Posterior vena cava (tissue), 2 donors: Measurements from ENCODE around the gene TH. TPM values are rescaled to one million over a fixed set of nuclear protein-coding genes. Genes with fewer than 3 reads are reported as not detected.

Source experiments
- DNase-seq: peaks from one replicate; pipeline ENCODE4 v3.0.0-alpha.2; 2020; ENCODE audit warnings: low spot score
- intact Hi-C, 2 donors: fragments of 100-400 bp; cut with DNase I; formaldehyde crosslinking; loops; one replicate each; pipeline versions ENCODE4 v1.14.1 to v1.14.2; 2022 to 2023
- total RNA-seq, 2 donors: library from RNA; stranded (reverse); fragmentation: NEBNext Ultra II Directional; extraction: Animal tissue kit (Norgen Biotek cat#: 25700); gene quantifications; one replicate each; pipeline ENCODE4 v1.2.1, GENCODE V29; 2021
- donor health status: DM: yes; HTN: yes; CAD: no.
- donor health status: DM: yes; HTN: yes; CAD: no.

The TH gene
- total RNA-seq, 2 donors from 2014 or later: 0.67 TPM; not detected in 1

DNA sequence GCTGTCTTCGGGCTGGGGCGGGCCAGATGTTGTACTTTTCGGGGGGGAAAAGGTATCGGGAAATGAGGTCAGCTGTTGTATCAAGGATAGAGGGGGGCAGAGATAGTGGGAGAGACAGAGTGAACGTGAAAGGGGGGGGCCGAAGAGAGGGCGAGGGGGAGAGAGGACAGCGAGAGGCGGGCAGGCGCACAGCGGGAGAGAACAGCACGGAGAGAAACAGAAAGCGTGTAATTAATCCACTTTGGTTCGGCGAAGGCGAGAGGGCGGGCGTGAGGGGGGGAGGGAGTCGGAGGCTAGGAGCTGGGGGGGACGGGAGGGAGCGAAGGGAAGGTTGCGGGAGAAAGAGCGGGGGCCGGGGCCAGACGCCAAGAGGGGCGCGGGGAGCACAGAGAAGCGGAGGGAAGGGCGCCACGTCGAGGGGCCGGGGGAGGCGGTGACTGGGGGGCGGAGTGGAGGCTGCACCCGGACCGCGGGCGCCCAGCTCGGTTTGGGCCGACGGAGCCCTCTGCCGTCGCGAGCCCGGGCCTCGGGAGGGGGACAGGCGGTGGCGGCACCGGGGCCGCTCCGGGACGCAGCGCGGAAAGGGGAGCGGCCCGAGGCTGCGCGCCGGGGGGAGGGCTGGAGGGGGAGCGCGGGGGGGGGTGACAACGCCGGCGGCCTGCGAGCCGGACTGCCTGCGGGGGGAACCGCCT, 33.0 kb downstream of the TH start:
- DNase-seq: no peak

DNA sequence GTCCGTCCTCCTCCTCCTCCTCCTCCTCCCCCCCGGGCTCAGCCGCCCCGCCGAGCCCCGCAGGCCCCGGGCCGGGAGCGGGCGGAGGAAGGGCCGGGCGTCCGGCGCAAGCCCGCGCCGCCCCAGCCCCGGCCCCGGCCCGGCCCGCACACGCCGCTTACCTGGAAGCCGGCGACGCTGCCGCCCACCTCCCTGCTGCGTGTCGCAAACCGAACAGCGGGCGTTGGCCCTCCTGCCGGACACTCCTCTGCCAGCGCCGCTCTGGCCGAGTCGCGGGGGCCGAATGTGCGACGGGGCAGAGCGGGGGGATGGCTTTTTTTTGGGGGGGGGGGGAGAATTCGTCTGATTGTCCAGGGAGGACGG, 33.6 kb downstream of the TH start:
- no peak for DNase-seq
- intact Hi-C loops: no loop called here

More for the DNA sequence above, 33.0 kb downstream of the TH start:
- intact Hi-C loops: no loop called here

DNA sequence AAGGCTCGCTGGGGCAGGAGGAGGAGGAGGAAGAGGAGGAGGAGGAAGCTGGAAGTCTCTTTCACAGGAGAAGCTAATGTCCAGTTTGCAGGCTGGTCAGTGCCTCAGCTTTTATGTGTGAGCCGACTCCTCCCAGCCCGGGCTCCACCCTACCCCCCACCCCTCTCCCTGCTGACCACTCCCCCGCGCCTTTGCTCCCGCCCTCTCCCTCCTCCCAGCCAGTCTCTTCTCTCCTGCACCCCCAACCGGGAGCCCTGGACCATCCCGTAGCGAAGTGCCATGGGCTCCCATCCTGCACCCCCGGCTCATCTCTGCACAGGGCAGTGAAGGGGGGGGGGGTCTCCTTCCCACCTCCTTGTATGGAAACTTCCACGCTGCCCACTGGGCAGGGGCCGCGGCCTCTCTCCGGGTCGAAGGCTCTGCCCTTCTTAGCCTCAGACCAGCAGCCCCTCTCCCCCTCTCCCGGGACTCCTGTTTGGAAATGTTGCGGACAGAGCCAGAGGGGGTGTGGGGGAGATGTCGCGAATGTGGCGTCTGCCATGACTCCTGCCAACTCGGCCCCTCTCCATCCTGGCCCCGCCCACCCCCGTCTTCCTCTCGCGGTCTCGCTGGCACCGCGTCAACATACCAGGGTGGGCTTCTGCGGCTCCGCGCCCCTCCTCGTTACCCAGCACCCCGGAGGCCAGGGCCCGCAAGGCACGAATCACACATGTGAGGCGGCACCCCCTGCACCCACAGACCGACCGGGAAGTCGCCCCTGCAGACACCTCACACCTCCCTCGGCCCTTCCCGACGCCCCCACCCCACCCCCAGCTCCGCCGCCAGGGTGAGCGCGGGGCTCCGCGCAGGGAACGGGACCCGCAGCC, 34.2 kb downstream of the TH start:
- intact Hi-C loops: no loop called here
- peak; percentile 88 for DNase-seq

DNA sequence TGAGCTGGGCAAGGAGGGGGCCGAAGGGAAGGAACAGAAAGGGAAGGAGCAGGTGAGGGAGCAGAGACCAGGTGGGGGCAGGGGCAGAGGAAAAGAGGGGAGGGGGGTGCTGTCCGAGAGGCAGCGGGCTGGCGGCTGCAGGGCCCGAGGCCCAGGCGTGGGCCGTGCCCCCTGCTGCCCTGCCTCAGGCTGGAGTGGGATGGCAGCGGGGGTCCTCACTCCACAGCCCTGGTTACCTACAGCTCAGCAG, 34.7 kb downstream of the TH start:
- intact Hi-C loops: no loop called here
- DNase-seq: no peak

DNA sequence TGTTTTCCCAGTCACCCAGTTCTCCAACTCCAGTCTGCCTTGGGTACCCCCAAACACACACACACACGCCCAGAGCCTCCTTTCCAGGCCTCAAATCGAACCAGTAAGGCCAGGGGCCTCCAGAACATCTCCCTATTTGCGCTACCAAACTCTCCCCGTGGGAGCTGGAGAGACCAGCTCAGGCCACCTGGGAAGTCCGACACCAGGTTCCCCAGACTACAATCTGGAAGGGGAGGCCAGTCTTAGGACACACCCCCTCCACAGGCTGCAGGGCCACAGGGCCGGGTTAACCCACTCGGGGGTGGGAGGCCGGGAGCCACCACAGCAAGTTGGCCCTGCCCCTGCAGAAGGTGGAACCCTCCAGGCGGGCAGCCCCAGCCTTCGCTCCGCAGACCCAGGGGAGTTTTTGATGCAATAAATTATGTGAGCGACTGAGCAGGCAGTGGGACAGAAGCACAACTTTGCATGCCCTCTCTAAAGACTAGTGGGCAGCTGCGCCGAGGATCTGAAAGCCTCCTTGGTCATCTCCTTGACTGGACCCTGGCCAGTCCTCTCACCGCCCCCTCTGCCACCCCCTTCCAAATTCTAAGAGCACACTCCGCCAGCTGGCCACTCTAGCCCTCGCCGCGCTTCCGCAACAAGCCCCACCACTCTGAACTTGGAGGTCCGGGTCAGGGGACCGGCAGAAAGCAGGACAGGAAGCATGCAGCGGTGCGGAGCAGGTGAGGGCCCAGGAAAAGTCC, 35.2 kb downstream of the TH start:
- DNase-seq: no peak
- intact Hi-C loops: no loop called here

DNA sequence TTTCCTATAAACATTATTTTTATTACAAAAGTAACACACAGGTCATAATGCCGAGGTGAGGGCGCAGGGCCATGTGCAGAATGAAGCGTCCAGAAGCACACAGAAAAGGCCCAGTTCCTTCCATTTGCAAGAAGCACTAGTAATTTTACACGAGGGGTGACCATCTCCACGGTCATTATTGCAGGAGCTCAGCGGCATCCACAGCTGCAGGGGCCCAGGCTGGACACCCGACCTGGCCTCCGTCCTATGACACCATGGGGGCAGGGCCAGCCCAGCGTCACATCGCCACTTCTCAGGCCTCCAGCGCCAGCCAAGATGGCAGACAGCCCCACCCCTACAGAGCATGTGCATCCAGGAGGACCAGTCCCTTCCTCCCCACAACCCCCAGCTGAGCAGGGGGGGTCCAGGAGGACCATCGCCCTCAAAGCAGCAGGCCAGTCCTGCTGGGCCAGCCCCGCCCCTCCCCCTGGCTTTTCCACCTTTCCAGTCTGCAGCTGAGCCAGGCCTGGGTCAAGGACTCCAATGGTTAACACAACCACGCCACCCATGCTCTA, 35.9 kb downstream of the TH start:
- DNase-seq: no peak
- intact Hi-C loops: no loop called here

DNA sequence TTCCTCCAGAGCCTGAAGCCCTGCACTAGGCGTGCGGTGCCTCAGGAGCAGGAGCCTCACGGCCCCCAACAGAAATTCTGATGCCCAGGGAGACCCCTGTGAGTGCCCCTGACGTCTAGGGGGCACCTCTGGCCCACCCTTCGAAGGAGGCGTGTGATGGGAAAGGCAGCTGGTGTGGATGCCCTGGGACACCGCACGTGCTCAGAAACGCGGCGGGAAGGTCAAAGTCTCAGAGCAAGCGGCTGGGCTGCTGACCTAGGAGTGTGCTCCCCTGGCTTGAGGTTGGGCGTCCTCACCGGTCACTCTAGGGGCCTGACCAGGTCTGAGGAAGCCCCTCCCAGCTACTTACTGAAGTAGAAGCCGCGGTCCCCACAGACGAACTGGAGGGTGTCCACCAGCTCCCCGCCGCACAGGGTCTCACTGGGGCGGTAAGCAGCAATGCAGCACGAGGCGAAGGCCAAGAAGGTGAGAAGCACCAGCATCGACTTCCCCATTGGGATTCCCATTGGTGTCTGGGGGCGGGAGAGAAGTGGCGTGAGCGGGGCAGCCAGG, 36.5 kb downstream of the TH start:
- DNase-seq: no peak
- intact Hi-C loops: no loop called here

DNA sequence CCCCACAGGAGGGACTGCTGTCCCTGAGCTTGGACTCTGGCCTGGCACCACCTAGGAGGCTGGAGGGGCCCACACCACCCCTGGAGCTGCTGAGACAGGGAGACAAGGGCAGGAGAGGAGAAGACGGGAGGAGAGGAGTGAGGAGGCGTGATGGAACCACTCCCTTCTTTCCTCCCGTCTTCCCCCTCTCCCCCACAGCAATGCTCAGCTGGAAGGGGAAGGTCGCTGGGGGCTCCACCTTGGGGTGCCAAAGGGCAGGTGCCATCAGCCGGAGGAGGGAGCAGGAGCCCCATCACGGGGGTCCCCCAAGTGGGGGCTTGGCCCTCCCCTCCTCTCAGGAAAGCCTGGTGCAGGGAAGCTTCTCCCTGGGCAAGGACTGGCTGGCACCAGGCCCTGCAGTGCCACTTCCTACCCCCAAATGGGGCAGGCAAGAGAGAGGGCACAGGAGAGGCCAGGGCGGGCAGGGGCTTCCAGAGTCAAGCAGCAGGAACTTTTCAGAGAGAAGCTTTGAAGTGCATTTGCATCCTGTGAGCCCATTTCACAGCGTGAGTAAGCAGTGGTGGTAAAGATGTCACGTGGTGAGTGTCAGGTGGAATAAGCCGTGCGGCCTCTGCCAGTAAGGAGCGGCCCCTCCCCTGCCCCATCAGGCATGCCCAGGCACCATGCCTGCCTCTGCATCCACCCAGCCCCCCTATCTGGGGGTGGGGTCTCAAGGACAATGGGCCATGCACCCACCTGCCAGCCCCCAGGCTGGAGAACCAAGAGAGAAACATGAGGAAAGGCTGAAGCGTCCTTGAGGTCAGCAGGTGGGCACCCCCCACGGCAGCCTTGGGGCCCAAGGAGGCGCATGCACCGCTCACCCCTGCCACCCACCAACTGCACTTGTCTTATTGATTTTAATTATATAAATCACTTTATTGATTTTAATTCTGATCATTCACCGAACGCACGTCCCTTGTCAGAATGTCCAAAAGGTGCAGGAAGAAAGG, 37.3 kb downstream of the TH start:
- DNase-seq: no peak
- intact Hi-C loops: no loop called here

DNA sequence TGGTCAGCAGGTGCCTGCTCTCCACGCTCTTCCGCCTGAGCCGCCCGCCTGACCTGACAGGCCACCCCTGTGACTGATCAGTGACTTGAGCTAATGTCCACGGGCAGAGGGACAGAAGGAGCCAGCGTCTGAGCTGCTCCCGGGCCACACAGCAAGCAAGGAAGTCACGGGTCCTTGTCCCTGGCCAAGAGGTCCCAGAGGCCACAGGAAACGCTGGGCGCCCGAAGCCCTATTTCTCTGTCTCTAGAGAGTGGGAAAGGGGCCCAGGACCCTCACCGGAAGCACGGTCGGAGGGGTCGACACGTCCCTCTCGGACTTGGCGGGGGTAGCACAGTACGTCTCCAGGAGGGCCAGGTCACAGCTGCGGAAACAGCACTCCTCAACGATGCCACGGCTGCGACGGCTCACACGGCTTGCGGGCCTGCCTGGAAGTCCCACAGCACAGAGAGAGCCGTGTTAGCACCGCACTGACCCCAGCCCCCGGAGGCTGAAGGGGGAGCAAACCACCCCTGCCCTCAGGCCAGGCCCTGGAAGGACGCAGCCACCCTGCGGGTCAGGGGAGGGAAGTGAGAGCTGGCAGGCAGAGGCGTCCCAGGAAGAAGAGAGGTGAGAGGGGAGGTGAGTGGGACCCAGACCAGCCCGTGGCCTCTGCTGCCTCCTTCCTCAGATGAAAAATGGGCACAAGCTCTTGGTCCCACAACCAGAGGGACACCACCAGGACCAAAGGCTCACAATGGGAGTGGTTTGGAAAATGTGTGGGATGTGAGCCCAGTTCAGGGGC, 38.2 kb downstream of the TH start:
- DNase-seq: no peak
- intact Hi-C loops: no loop called here

DNA sequence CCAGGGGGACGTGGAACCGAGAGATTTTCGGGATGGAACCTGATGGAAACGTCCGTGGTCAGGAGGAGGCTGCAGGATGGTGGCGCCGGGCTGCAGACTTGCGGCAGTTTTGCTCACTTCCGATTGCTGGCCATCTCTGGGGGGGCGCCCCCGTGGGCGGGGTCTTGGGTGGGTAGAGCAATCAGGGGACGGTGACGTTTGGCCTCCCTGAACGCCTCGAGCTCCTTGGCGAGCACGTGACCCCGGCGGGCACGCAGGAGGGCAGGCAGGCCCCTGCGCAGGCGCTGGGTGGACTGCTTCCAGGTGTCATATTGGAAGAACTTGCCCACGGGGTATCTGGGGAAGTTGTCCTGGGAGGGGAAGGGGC, 38.8 kb downstream of the TH start:
- intact Hi-C loops: no loop called here
- no peak for DNase-seq

DNA sequence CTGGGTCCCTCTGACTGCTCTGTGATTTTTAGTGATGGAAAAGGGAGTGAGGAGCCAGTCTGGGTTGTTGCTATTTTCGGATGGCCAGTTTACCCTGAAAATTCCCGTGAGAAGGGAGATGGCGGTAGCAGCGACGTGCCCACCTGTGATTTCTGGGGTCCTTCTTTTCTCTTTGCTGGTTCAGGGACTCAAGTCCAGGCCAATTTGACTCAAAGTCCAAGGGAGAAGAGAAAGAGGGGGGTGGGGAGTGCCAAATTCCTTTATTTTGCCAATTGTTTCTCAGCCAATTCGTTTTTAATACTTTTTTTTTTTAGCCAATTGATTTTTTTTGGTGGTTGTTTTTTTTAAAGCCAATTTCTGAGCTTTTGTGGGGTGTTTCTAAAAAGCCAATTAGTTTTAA, 39.4 kb downstream of the TH start:
- no peak for DNase-seq
- intact Hi-C loops: no loop called here

DNA sequence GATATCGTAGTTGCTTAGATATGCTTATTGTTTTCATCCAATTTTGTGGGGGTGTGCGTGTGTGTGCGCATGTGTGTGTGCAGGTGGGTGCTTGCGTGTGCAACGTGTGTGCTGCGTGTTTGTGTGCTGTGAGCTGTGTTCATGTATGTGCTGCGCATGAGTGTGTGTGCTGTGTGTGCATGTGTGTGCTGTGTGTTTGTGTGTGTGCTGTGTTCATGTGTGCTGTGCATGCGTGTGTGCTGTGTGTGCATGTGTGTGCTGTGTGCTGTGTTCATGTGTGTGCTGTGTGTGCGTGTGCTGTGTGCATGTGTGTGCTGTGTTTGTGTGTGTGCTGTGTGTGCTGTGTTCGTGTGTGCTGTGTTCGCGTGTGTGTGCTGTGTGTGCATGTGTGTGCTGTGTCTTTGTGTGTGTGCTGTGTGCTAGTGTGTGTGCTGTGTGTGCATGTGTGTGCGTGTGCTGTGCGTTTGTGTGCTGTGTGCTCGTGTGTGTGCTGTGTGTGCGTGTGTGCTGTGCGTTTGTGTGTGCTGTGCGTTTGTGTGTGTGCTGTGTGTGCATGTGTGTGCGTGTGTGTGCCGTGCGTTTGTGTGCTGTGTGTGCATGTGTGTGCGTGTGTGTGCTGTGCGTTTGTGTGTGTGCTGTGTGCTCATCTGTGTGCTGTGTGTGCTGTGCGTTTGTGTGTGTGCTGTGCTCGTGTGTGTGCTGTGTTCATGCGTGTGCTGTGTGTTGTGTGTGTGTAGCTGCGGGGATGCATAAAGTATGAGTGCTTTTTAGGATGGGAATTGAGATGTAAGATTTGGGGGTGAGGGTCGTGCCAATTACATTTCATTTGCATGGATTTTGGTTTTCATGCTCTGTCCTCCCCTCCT, 40.0 kb downstream of the TH start:
- peak; percentile 24 for DNase-seq
- intact Hi-C loops: no loop called here

DNA sequence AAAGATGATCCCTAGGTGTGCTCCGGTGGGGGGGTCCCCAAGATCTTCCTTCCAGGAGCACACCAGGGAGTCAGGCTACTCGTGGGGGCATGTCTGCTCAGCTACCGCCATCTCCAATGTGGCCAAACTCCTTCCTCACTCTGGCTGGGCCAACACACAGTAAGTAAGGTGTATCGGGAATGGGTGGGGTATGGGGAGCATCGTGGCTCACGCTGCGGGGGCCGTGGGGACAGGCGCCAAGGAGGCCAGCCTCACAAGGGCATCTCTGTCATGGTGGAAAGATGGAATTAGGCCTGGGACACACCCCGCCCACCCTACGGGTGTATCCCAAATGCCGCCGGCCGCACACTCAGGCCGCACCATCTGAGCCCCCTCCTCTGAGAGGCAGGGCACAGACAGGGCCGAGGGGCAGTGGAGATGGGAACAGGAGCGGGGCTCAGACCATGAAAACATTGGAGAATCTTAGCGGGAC, 40.7 kb downstream of the TH start:
- intact Hi-C loops: no loop called here
- peak; percentile 51 for DNase-seq

DNA sequence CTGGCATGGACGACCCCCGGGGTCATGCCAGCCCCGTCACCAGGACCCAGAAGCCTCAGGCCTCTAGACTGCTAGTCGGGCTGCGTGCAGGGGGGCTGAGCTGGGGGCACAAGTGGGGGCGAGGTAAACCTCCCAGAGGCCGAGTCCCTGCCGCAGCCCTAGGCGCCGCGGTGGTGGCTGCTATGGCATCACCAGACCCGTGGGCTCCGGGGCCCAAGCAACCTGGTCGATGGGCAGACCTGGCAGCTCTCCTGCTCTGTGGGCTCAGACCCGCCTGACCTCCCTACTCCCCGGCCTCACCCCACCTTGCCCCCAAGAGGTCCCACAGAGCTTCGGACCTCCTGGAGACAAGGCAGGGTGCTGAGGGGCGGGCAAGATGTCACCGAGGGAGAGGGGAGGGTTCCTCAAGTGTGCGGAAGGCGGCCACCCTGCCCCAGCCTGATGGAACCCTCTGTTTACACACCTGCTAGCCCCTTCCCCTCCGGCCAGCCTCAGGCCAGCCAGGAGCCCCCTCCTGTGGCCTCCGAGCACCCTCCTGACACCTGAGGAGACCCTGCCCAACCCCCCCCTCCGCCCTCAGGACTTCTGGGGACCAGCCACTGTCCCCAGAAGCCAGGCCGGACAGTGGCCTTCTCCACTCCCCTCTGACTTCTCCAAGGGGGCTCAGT, 41.8 kb downstream of the TH start:
- intact Hi-C loops: no loop called here
- DNase-seq: no peak

DNA sequence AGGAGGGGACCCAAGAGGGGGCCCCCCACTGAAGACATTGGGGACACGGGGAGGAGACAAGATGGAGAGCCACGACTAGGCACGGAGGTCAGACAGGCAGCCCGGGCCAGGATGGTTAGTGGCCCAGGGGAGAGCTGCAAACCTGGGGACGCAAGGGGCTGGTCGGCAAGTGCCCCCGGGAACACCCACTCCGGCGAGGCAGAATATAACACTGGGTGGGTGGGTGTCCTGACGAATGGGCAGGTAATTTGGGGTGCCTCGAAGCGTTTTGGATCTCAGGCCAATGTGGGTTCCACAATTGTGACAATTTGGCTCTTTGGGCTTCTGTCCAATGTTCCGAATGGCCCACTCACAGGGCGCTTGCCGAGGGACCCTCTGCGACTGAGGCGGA, 42.3 kb downstream of the TH start:
- intact Hi-C loops: no loop called here

DNA sequence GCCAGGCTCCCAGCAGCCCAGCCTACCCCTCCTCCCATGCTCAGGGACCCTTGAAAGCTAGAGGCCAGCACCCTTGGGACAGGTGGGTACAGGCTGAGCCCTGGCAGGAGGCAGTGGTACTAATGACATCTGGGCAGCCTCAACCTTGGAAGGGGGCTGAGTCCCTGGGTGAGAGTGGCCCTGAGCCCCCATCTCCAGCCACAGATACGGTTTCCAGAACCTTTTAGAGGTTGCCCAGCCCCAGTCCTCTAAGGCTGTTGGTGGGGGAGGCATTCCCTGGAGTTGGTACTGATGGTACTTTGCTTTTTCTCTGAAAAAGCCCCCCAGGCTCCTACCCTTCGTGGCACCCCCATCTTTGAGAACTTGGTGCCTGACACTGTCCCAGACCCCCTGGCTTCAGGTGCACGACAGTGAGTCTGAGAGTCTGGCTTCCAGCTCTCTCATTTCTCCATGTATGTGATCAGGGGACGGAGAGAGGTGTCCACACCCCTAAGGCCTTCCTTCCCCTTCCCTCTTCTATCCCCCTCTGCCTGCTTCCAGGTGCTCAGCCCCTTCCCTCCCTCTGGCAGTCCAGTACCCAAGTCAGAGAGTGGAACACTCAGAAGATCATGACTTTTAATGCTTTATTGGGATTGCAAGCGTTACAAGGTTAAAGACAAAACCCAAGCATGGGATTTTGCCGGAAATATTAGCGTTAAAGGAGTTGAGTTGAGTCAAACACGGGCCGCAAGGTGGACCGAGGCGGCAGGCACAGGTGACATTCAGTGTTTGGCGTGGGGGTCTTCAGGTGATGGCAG, 42.9 kb downstream of the TH start:
- intact Hi-C loops: no loop called here
- DNase-seq: no peak

More for the DNA sequence above, 42.3 kb downstream of the TH start:
- DNase-seq: no peak
